GM11168 (cell line): ENCODE data around the gene FHOD3.
"Not testable (repeated sequence)": the region's sequence is repeated elsewhere in the genome, so short reads cannot be mapped to it uniquely, and the experiment has no call there.

ENCODE experiments used
- in situ Hi-C: fragments of 300-500 bp; cut with MboI; formaldehyde crosslinking; loops from one replicate; pipeline ENCODE4 v1.12.0; 2022; ENCODE audit warnings: low sequenced_read_pairs; ENCODE audit not compliant: unreplicated experiment

Gene FHOD3

GRCh38 chr18:36704156-36704555, 406.6 kb downstream of the FHOD3 start:
- in situ Hi-C loops, result no loop called here

GRCh38 chr18:36706134-36706881, 408.8 kb downstream of the FHOD3 start:
- in situ Hi-C loops, result no loop called here

- in situ Hi-C loops, result no loop called here
Observed at GRCh38 chr18:36708366-36708765, 410.9 kb downstream of the FHOD3 start.

GRCh38 chr18:36709315-36709714, 411.8 kb downstream of the FHOD3 start:
- in situ Hi-C loops, result no loop called here

GRCh38 chr18:36711014-36711725, 413.7 kb downstream of the FHOD3 start:
- in situ Hi-C loops, result no loop called here

GRCh38 chr18:36711813-36712444, 414.4 kb downstream of the FHOD3 start:
- in situ Hi-C loops, result no loop called here

- in situ Hi-C loops, result no loop called here
Observed at GRCh38 chr18:36714476-36714875, 417.0 kb downstream of the FHOD3 start.

- in situ Hi-C loops, result no loop called here
Observed at GRCh38 chr18:36717422-36718110, 420.1 kb downstream of the FHOD3 start.

GRCh38 chr18:36718705-36719328, 421.3 kb downstream of the FHOD3 start:
- in situ Hi-C loops, result no loop called here

GRCh38 chr18:36719630-36720029, 422.1 kb downstream of the FHOD3 start:
- in situ Hi-C loops, result no loop called here

GRCh38 chr18:36721351-36721750, 423.8 kb downstream of the FHOD3 start:
- in situ Hi-C loops, result not testable (repeated sequence)

GRCh38 chr18:36724169-36724568, 426.7 kb downstream of the FHOD3 start:
- in situ Hi-C loops, result no loop called here

- in situ Hi-C loops, result no loop called here
Observed at GRCh38 chr18:36724591-36725001, 427.1 kb downstream of the FHOD3 start.

GRCh38 chr18:36728345-36728744, 430.8 kb downstream of the FHOD3 start:
- in situ Hi-C loops, result no loop called here

GRCh38 chr18:36729197-36729596, 431.7 kb downstream of the FHOD3 start:
- in situ Hi-C loops, result no loop called here

GRCh38 chr18:36732264-36732663, 434.8 kb downstream of the FHOD3 start:
- in situ Hi-C loops, result no loop called here

GRCh38 chr18:36733150-36733549, 435.6 kb downstream of the FHOD3 start:
- in situ Hi-C loops, result no loop called here

GRCh38 chr18:36734596-36734995, 437.1 kb downstream of the FHOD3 start:
- in situ Hi-C loops, result no loop called here

GRCh38 chr18:36735130-36735529, 437.6 kb downstream of the FHOD3 start:
- in situ Hi-C loops, result no loop called here

GRCh38 chr18:36736094-36736493, 438.6 kb downstream of the FHOD3 start:
- in situ Hi-C loops, result no loop called here
